Stimulated activated CD4-positive, alpha-beta T cell treated with anti-CD3 and anti-CD28 coated beads, Interleukin-1b, Interleukin-23, amount 100 ng/mL, for 4 hours (primary cell): ENCODE results near the gene CCDC88C.

Source experiments
- DNase-seq, 2 donors: peaks; one replicate each; pipeline ENCODE4 v3.0.0-alpha.2; 2020; ENCODE audit warnings: low read depth in 2 of 2

Gene CCDC88C

GRCh38 chr14:91307652-91308051 lies 110.0 kb downstream of the CCDC88C start:
- DNase-seq = no peak

- no peak for DNase-seq
These were observed 110.6 kb downstream of the CCDC88C start for GRCh38 chr14:91307046-91307445.

DNA sequence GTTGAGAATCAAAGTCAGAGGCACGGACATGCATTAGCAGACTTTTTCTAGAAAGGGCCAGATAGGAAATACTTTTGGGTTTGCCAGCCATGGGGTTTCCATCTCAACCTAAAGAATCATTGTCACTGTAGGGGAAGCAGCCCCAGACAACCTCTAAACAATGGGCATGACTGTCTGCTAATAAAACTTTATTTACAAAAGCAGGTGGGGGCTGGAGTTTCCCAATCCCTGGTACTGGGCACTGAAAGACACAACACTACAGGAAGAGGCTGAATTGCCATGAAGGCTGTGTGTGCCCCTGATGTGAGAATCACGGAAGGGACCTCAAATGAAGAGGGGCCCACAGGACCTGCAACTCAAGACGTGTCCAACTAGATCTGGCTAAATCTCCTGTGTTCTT lies 111.1 kb downstream of the CCDC88C start:
- no peak for DNase-seq

DNA sequence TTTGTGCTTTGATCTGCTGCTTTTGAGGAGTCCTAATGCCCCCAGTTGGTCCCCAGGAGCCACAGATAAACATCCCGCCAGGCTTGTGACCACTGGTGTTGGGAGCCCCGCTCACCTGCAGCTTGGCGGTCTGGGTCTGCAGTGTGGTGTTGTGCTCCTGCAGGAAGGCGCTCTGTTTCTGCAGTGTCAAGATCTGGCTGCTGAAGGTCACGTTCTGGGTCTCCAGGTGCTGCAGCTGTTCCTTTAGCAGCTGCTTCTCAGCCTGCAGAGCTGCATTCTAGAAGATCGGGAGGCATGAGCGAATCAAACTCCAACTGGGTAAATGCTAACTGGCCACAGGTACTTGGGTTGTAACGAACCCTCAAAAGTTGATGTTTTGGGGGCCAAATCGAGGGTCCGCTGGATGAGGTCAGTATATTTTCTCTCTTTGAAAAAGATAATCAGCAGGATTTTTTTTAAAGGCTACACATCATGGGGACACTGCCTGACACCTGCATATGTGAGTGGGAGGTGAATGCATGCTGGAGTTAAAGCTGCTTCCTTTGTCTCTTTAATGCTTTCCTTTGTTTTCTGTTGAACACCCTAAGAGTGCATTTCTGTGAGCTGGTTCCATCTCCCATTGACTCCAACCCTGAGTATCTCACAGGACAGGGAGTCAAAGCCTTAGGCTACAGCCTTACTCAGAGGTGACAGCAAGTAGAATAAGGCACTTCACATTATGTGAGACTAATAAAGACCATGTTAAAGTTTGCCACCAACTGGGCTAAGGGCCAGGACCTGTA lies 111.8 kb downstream of the CCDC88C start:
- no peak for DNase-seq

DNA sequence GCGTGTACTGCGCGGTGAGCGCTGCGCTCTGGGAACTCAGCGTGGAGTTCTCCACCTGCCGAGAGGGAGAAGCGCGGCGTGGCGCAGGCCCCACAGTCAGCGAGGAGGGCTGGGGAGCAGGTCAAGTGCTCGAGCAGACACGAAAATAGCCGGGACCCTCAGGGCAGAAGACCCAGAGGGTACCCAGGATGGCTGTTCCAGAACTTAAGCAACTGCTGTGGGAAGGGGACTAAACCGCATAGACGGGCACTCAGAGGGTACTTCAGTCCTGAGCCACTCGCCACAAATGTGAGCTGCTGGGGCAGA lies 113.7 kb downstream of the CCDC88C start:
- DNase-seq = no peak

DNA sequence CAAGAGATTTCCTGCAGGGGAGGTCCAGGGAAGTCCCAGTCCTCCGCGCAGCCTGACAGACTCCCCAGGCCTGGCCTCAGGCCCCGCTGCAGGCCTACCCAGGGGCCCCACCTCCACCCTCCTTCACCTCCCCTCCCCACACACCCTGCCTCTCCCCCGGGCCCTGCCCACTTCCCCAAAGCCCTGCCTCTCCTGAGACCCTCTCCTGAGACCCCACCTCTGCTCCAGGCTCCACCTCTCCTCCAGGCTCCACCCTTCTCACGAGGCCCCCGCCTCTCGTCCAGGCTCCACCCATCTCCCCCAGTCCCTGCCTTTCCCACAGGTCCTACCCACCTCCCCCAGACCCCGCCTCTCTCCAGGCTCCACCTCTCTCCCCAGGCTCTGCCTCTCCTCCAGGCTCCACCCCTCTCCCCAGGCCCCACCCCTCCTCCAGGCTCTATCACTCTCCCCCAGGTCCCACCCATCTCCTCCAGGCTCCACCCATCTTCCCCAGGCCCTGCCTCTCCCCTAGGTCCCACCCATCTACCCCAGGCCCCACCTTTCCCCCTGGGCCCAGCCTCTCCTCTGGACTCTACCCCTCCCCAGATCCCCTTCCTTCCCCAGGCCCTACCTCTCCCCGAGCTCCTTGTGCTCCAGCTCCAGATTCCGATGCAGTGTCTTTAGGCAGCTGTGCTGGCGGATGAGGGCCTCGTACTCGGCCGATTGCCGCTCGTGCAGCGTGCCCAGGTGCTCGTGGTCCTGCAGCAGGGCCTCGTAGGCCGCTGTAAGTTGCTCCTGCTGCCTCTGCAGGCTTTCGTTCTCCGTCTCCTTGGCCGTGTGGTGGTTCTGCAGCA lies 114.3 kb downstream of the CCDC88C start:
- DNase-seq = peak in 1 of 2 donors; percentile 47

- no peak for DNase-seq
These were observed 115.2 kb downstream of the CCDC88C start for GRCh38 chr14:91302391-91302790.

DNA sequence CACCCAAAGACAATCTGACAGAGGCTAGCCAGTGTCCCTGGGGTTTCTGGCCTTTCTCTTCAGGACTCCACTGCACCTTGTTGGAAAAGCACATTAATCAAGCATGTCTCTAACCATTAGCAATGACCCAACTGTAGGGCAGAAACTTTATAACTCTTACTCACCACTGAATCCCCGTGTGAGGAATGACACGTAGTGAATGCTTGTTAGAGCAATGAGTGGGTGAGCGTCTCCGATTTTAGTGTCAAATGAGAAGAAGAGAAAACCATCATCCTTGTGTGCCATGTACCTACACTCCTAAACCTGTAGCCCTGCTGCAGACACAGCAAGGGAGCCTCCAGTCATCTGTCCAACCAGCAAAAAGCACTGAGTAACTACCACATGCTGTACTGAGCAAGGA lies 116.7 kb downstream of the CCDC88C start:
- DNase-seq = no peak

DNA sequence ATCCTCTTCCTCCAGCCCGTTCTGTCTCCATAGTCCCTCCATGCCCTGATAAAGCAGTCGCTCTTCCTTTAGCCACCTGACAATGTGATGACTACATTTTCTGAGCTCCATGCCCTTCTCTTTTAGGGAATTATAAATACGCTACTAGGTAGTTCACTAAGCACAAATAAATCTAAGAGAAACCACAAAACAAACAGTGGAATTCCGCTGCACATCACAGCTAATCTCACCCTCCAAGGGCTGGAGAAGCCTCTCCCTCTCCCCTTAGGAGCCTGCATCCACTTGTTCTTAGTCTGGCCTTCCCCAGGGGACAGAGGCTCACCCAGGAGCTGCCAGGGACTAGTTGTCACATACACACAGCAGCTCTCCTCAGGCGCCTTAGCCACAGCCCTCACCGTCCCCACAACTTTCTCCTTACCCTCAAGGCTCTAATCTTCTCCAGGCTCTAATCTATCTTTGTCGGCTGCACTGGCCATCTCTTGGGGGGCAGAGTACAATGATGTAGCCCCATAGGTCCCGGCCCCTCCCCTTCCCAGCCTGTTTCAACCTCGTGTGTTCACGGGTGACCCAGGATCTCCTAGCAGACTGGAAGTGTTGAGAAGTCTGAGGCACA lies 117.2 kb downstream of the CCDC88C start:
- no peak for DNase-seq

GRCh38 chr14:91299121-91300115 lies 118.2 kb downstream of the CCDC88C start:
- no peak for DNase-seq

- DNase-seq = no peak
These were observed 119.0 kb downstream of the CCDC88C start for GRCh38 chr14:91298576-91298975.

DNA sequence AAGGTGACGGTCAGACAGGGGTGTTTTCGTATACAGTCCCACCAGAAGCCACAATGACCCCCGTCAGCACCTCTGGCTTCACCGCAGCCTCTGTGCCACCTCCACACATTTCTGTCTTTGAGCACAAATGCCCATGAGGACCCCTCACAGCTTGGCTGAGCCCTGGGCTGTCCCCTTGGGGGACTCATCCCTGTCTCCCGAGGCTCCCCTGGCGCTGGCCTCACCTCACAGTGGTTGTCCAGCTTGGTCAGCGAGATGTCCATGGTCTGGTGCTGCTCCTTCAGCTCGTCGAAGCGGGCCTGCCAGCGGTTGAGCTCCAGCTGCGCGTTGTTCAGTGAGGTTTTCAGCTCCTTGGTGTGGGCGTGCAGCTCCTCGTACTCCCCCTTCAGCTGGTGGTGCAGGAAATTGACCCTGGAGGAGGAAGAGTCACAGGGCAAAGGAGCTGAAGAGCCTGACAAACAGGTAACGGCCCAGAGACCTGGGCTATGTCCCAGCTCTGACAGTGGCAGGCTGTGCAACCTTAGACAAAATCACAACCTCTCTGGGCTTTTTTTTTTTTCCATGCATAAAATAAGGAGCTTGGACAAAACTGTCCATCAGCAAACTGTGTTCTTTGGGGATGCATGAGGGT lies 120.4 kb downstream of the CCDC88C start:
- no peak for DNase-seq

DNA sequence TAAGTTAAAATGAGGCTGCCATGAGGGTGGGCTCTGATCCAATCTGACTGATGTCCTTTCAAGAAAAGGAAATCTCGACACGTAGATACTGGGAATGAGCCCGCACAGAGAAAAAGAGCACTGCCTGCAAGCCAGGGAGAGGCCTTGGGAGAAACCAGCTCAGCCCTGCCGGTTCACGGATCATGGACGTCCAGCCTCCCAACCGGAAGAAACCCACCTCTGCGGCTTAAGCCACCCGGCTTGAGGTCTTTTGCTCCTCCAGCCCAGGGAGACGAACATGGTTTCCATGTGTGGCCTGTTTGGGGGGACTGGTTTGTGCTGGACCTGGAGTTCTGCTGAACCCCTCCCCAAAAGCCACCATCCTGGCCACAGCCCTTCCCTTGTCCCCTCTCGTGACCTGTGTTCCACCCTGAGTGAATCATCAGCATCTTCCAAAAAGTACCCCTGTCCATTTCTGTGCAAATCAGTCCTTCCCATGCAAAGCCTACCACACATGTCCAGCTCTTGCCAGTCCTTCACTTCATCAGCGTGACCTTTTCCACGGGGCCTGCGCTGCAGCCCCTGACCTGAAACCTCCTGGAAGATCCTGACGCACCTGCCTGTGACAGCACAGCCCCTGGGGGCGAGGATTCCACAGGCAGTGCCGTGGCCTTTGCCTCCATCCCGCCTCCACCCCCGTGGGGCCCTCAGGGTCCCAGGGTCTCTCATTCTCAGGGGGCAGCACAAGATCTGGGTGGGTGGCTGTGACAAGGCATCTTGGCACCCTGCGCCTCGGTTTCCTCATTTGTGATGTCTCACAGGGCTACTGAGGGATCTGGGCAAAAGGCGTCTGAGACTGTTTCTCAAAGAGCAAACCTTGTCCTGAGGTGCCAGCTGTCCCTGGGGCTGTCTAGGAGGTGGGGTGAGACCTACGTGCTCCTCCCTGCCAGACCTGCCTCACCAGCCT lies 121.5 kb downstream of the CCDC88C start:
- no peak for DNase-seq

GRCh38 chr14:91295276-91295845 lies 122.3 kb downstream of the CCDC88C start:
- no peak for DNase-seq

DNA sequence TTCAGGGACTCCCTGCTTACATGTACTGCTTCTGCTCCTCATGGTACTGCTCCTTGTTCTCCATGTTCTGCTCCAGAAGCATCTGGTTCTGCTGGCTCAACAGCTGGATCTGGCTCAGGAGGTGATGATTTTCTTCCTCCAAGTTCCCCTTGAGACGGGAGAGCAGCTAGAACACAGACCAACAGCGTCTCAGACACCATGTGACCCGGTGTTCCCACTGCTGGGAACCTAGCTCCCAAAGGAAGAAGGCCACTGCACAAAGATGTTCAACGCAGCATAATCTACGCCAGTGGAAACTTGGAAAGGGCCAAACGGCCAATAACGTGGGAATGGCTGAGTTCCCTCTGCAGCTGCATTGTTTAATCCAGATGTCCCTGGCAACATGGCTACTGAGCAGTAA lies 123.5 kb downstream of the CCDC88C start:
- no peak for DNase-seq

DNA sequence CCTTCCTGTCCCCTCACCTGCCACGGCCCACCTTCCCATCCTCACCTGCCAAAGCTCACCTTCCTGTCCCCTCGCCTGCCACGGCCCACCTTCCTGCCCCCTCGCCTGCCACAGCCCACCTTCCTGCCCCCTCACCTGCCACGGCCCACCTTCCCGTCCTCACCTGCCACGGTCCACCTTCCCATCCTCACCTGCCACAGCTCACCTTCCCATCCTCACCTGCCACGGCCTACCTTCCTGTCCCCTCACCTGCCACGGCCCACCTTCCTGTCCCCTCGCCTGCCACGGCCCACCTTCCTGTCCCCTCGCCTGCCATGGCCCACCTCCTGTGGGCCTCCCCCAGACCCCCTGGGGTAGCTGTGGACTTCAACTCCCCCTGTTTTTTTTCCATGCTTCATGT lies 124.3 kb downstream of the CCDC88C start:
- DNase-seq = no peak

GRCh38 chr14:91292491-91292890 lies 125.1 kb downstream of the CCDC88C start:
- DNase-seq = no peak

GRCh38 chr14:91291786-91292405 lies 125.7 kb downstream of the CCDC88C start:
- DNase-seq = no peak

GRCh38 chr14:91290986-91291385 lies 126.6 kb downstream of the CCDC88C start:
- DNase-seq = no peak
